Duodenal mucosa (tissue), 2 donors: ENCODE results near the gene TEX264.

Experiments
- H3K27ac ChIP-seq: one replicate; pipeline ENCODE4 v1.7.0; 2013; ENCODE audit warnings: low read depth, low read length
- H3K27me3 ChIP-seq, 2 donors: one replicate each; pipeline ENCODE4 v1.7.0; 2013; ENCODE audit warnings: low read length in 2 of 2, control low read depth in 1 of 2; ENCODE audit not compliant: insufficient read depth in 2 of 2, control insufficient read depth in 1 of 2
- H3K36me3 ChIP-seq, 2 donors: one replicate each; pipeline ENCODE4 v1.7.0; 2013; ENCODE audit warnings: low read length in 2 of 2, control low read depth in 1 of 2; ENCODE audit not compliant: insufficient read depth in 2 of 2, control insufficient read depth in 1 of 2
- H3K4me1 ChIP-seq, 2 donors: one replicate each; pipeline ENCODE4 v1.7.0; 2013; ENCODE audit warnings: low read length in 2 of 2, control low read depth in 1 of 2; ENCODE audit not compliant: insufficient read depth in 2 of 2, control insufficient read depth in 1 of 2
- H3K4me3 ChIP-seq, 2 donors: one replicate each; pipeline ENCODE4 v1.7.0; 2013; ENCODE audit warnings: low read length in 2 of 2, low read depth in 1 of 2
- H3K9ac ChIP-seq, 2 donors: one replicate each; pipeline ENCODE4 v1.7.0; 2013; ENCODE audit warnings: low read length in 2 of 2, low read depth in 1 of 2
- H3K9me3 ChIP-seq, 2 donors: one replicate each; pipeline ENCODE4 v1.7.0; 2013; ENCODE audit warnings: low read length in 2 of 2, control low read depth in 1 of 2; ENCODE audit not compliant: control insufficient read depth in 1 of 2

The TEX264 gene

GRCh38 chr3:51712963-51713362, 41.9 kb downstream of the TEX264 start:
- Histone ChIP-seq H3K4me3 (no peak overlapping the region), H3K9ac (no peak overlapping the region), H3K36me3 (no peaks in the 10 kb centered on the region), H3K27ac (no peak overlapping the region), H3K27me3 (no peaks in the 10 kb centered on the region), H3K9me3 (no peaks in the 10 kb centered on the region), H3K4me1 (no peaks in the 10 kb centered on the region)

- H3K9ac ChIP-seq, result no peak overlapping the region
- H3K4me3 ChIP-seq, result no peak overlapping the region
- H3K36me3 ChIP-seq, result no peaks in the 10 kb centered on the region
- no peaks in the 10 kb centered on the region for H3K9me3 ChIP-seq
- peaks cover 0 to 5% of the 10 kb centered on the region in 2 donors for H3K4me1 ChIP-seq
- H3K27ac ChIP-seq, result no peak overlapping the region
- no peaks in the 10 kb centered on the region for H3K27me3 ChIP-seq
Observed at GRCh38 chr3:51715231-51715976, 44.4 kb downstream of the TEX264 start.

GRCh38 chr3:51715977-51716294, 44.9 kb downstream of the TEX264 start:
- no peak overlapping the region for H3K4me3 ChIP-seq
- H3K4me1 ChIP-seq, result peaks cover 0 to 5% of the 10 kb centered on the region in 2 donors
- no peak overlapping the region for H3K9ac ChIP-seq
- H3K9me3 ChIP-seq, result no peaks in the 10 kb centered on the region
- H3K27ac ChIP-seq, result no peak overlapping the region
- no peaks in the 10 kb centered on the region for H3K36me3 ChIP-seq
- H3K27me3 ChIP-seq, result no peaks in the 10 kb centered on the region

- no peak overlapping the region for H3K27ac ChIP-seq
- no peak overlapping the region for H3K9ac ChIP-seq
Observed at GRCh38 chr3:51716805-51717204, 45.8 kb downstream of the TEX264 start.

GRCh38 chr3:51717446-51717845, 46.4 kb downstream of the TEX264 start:
- no peaks in the 10 kb centered on the region for H3K9me3 ChIP-seq
- no peak overlapping the region for H3K9ac ChIP-seq

More at GRCh38 chr3:51716805-51717204, 45.8 kb downstream of the TEX264 start:
- H3K9me3 ChIP-seq, result no peaks in the 10 kb centered on the region
- H3K27me3 ChIP-seq, result no peaks in the 10 kb centered on the region
- no peak overlapping the region for H3K4me3 ChIP-seq
- H3K4me1 ChIP-seq, result peaks cover 0 to 5% of the 10 kb centered on the region in 2 donors
- H3K36me3 ChIP-seq, result no peaks in the 10 kb centered on the region

GRCh38 chr3:51717947-51718346, 46.9 kb downstream of the TEX264 start:
- H3K36me3 ChIP-seq, result no peaks in the 10 kb centered on the region

More at GRCh38 chr3:51717446-51717845, 46.4 kb downstream of the TEX264 start:
- Histone ChIP-seq H3K4me1 (peaks cover 0 to 5% of the 10 kb centered on the region in 2 donors), H3K27me3 (no peaks in the 10 kb centered on the region), H3K27ac (no peak overlapping the region), H3K36me3 (no peaks in the 10 kb centered on the region), H3K4me3 (no peak overlapping the region)

GRCh38 chr3:51718547-51719409, 47.7 kb downstream of the TEX264 start:
- Histone ChIP-seq H3K36me3 (no peaks in the 10 kb centered on the region), H3K4me1 (peaks cover 0 to 5% of the 10 kb centered on the region in 2 donors), H3K27me3 (no peaks in the 10 kb centered on the region)

More at GRCh38 chr3:51717947-51718346, 46.9 kb downstream of the TEX264 start:
- Histone ChIP-seq H3K27me3 (no peaks in the 10 kb centered on the region), H3K27ac (no peak overlapping the region), H3K9me3 (no peaks in the 10 kb centered on the region), H3K4me3 (no peak overlapping the region), H3K4me1 (peaks cover 0 to 5% of the 10 kb centered on the region in 2 donors), H3K9ac (no peak overlapping the region)

GRCh38 chr3:51719410-51720025, 48.5 kb downstream of the TEX264 start:
- H3K4me3 ChIP-seq, result no peak overlapping the region
- H3K27me3 ChIP-seq, result no peaks in the 10 kb centered on the region
- no peaks in the 10 kb centered on the region for H3K36me3 ChIP-seq
- H3K9me3 ChIP-seq, result no peaks in the 10 kb centered on the region
- H3K4me1 ChIP-seq, result peaks cover 0 to 5% of the 10 kb centered on the region in 2 donors
- H3K27ac ChIP-seq, result no peak overlapping the region
- no peak overlapping the region for H3K9ac ChIP-seq

More at GRCh38 chr3:51718547-51719409, 47.7 kb downstream of the TEX264 start:
- Histone ChIP-seq H3K4me3 (no peak overlapping the region), H3K9ac (no peak overlapping the region), H3K9me3 (no peaks in the 10 kb centered on the region), H3K27ac (no peak overlapping the region)

- Histone ChIP-seq H3K27ac (no peak overlapping the region), H3K4me3 (no peak overlapping the region), H3K9me3 (no peaks in the 10 kb centered on the region), H3K27me3 (no peaks in the 10 kb centered on the region), H3K4me1 (peaks cover 0 to 5% of the 10 kb centered on the region in 2 donors), H3K9ac (no peak overlapping the region), H3K36me3 (no peaks in the 10 kb centered on the region)
Observed at GRCh38 chr3:51720292-51721061, 49.4 kb downstream of the TEX264 start.
